CD4-positive, alpha-beta T cell treated with Interleukin-6 at 100 ng/mL for 8 hours (primary cell): ENCODE data around the gene ARIH2.
"Not testable (repeated sequence)": the region's sequence is repeated elsewhere in the genome, so short reads cannot be mapped to it uniquely, and the experiment has no call there.

ENCODE experiments used
- DNase-seq: peaks from one replicate; pipeline ENCODE4 v3.0.0-alpha.2; 2020; ENCODE audit warnings: mixed read lengths, low spot score

The ARIH2 gene

GRCh38 chr3:49004352-49005302 lies 86.0 kb downstream of the ARIH2 start:
- no peak for DNase-seq

DNA sequence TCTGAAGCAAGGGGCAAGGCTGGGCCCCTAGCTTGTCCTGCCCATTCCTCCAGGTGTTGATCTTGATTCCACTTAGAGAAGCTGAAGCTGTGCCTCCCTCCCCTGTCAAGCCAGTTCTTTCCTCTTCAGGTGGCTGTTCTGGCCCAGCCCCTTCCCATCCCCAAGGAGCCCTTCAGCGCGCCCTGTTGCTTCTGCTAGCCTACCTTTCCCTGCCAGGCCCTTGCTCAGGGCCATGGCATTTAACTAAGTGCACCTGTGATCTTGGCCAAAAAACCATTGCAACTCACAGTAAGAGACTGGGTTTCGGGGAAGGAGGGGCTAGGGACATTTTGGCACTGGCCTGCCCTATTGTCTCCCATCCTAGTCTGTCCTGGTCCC lies 86.7 kb downstream of the ARIH2 start:
- DNase-seq = no peak

DNA sequence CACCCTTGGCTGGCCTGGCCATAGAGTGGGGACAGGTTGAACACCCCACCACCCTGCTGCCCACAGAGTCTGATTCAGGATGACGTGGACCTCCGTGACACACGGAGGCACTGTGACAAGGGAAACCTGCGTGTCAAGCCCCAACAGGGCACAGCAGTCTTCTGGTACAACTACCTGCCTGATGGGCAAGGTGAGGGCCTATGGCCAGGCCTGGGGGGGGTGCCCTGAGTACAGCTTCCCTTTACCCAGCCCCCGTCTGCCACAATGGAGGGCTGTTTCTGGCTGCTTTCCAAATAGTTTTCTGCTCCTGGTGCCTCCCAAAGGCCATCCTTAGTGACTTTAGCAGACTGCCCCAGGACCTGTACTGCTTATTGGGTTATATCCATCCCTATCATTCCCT lies 87.4 kb downstream of the ARIH2 start:
- no peak for DNase-seq

DNA sequence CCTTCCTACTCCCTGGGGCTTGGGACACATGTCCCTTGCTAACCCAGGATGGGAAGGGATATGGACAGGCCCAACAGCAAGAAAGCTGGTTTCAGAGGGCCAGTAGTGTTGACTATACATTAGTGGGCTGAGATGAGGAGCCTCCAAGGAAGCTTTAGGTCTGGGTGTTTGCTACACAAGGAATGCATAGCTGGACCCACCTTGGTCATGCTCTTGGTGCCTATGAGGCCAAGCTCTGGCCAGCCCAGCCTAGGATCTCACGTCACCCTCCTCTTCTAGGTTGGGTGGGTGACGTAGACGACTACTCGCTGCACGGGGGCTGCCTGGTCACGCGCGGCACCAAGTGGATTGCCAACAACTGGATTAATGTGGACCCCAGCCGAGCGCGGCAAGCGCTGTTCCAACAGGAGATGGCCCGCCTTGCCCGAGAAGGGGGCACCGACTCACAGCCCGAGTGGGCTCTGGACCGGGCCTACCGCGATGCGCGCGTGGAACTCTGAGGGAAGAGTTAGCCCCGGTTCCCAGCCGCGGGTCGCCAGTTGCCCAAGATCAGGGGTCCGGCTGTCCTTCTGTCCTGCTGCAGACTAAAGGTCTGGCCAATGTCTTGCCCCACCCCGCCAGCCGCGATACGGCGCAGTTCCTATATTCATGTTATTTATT lies 87.9 kb downstream of the ARIH2 start:
- no peak for DNase-seq

DNA sequence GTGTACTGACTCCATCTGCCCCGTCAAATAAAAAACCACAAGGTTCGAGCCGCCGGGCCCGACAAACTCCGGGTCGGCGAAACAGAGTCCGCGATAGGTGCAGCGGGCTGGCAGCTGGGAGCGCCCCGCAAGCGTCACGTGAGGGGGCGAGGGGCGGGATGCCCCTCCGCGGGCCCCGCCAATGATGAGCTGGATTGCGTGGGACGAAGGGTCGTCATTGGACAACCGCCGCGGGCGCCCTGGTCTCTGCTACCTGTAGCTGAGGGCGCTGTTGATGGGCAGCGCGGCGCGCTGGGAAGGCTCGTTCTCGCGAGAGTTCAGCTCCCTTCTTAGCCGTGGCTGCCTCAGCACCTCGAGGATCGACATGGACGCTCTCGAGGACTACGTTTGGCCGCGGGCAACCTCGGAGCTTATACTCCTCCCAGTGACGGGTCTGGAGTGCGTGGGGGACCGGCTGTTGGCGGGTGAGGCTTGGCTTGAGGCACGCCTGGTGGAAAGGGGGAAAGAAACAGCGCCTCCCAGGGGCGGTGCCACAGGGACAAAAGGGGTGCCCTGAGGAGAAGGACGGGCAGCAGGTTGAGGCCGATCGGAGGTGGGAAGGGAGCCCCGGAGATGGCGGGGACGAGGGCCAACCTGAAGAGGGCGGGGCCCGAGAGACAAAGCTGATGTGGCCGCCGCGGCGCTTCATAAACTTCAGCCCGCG lies 88.6 kb downstream of the ARIH2 start, which contains the start of gene WDR6:
Gene WDR6, plus strand, starts transcription at position 324 of the 703 bp plus-strand sequence. Its CDS starts 41 bp downstream, at position 365.
- peak; percentile 98 for DNase-seq

DNA sequence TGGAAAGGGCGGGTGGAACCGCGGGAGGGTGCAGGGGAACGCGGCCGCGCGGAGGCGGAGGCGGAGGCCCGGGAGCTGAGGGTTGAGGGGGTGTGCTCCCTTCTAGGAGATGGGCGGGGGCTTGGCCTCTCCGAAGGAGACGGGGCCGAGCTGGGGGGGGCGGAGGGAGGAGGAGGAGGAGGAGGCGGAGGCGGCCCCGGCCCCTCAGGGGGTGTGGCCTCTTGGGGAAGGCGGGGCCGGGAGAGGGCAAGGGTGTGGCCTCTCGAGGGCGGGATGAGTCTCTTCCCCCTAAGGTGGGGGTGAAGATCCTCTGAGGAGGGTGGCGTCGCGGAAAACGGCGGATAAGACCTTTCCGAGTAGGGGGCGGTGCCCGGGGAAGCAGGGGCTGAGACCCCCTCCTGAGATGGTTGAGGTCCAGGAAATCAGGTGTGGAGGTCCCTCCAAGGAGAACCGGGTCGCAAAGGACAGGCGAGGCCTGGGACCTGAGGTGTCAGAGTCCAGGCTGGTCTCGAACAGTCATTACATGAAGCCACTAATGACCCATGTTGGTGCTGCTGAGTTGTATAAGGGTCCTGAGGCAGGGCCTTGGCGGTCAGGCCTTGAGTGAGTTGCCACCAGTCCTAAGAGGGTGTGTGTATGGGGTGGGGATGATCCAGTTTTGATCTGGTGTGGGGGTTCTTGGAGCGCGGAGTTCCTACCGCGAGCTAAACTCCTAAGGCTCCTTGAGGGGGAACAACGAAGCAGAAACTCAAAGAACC lies 89.3 kb downstream of the ARIH2 start:
- DNase-seq = peak; percentile 88

- DNase-seq = not testable (repeated sequence)
These were observed 90.0 kb downstream of the ARIH2 start for GRCh38 chr3:49008627-49009026.

DNA sequence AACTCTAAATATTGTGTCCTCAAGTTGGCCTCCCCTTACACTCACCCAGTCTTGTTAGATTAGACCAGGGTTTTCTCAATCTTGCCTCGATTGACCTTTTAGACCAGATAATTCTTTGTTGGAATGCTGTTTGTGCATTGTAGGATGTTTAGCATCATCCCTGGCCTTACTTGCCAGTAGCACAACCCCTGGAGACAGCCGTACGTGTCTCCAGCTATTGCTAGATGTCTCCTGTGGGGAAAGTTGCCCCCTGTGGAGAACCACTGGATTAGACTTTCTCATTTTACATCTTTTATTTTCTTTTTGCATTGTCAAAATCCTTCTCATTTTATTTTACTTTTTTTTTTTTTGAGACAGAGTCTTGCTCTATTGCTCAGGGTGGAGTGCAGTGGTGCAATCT lies 90.8 kb downstream of the ARIH2 start:
- no peak for DNase-seq

- no peak for DNase-seq
These were observed 93.9 kb downstream of the ARIH2 start for GRCh38 chr3:49012441-49013017.

- no peak for DNase-seq
These were observed 94.6 kb downstream of the ARIH2 start for GRCh38 chr3:49013113-49013737.

- DNase-seq = peak; percentile 36
These were observed 95.4 kb downstream of the ARIH2 start for GRCh38 chr3:49013738-49014660.

- DNase-seq = no peak
These were observed 96.4 kb downstream of the ARIH2 start for GRCh38 chr3:49015072-49015471.

DNA sequence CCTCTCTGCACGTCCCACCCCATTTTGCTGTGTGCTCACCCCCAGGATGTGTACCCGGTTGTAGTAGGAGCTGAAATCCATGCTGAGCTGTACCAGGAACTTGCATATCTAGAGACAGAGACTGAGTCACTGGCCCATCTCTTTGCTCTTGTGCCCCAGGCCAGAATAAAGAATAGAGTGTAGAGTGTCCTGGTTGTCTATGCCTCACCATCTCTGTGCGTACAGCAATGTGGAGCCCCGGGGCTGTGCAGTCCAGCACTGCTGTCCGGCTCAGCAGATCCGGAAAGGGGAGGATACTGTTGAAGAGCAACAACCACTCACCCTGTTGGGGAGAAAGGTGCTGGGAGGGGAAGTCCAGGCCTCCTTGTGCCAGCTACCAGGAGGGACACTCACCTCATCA lies 97.1 kb downstream of the ARIH2 start:
- no peak for DNase-seq

- DNase-seq = no peak
These were observed 98.0 kb downstream of the ARIH2 start for GRCh38 chr3:49016414-49017228.

DNA sequence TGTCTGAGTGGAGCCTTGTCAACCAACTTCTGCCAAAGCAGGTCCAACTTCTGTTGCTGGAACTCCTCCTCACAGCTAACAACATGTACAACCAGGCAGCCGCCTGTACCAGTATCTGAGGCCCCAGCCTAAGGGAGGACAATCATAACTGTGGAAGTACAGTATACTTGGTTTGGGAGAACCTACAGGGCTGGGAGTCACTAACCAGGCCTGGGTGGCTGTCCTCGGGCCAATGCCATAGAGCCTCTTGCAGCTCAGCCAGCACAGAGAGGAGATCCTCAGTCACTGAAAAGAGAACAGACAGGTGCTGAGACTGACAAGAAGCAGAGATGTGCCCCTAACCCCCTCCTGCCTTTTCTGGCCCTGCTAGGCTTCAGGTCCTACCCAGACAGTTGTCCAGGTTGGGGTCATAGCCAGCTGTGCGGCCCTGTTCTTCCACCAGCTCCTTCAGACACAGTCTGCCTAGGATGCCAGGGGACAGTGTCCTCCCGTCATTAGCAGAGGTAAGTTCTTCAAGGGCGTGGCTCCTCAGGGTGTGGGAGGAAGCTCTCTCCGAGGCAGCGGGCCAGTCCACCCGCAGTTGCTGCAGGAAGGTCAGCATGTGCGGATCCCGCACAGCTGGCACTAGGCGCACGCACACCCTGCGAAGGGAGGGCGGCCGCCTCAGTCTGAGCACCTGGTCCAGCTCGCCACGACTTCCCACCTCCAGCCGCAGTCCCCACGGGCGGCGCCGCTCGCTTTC lies 98.8 kb downstream of the ARIH2 start:
- DNase-seq = no peak

- DNase-seq = peak; percentile 53
These were observed 99.5 kb downstream of the ARIH2 start, which contains the start of gene DALRD3 for GRCh38 chr3:49017971-49018706. TSS of gene DALRD3 (minus strand) at chr3:49018580. CDS start at chr3:49018564, 16 bp downstream.

- no peak for DNase-seq
These were observed 100.0 kb downstream of the ARIH2 start for GRCh38 chr3:49018707-49019006.

DNA sequence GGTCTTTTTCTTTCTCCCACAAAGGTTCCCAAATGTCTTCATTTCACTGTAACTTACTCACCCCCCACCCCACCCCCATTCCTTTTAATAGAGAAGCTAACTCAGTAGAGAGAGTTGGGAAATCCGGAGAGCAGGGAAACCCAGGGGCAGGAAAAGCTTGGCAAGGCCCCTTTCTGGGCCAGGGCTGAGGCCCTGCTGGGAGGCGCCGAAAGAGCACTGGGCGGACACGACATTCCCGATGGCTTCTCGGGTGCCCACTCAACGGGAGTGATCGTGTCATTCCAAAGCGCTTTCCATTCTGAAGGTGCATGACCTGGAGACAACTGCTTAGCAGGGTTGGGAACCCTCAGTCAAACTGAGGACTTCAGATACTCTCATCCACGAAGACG lies 101.3 kb downstream of the ARIH2 start:
- no peak for DNase-seq
